Activated T-cell treated with anti-CD3 and anti-CD28 coated beads, Interleukin-2, amount 50 U/mL, for 4 hours (primary cell): ENCODE measurements around the gene NDUFB11. TPM values are rescaled to one million over a fixed set of nuclear protein-coding genes. Genes with fewer than 3 reads are reported as not detected.

Experiments
- ATAC-seq, 2 donors: fragments of 200-7000 bp; cut with Tn5 transposase; one replicate each; pipeline ENCODE4 v1.10.0; 2021
- DNase-seq: peaks from one replicate; pipeline ENCODE4 v3.0.0-alpha.2; 2020
- H3K27me3 Mint-ChIP-seq: one replicate; pipeline ENCODE4 v1.8.0; 2021; ENCODE audit warnings: low read depth, mixed read lengths
- H3K36me3 Mint-ChIP-seq: one replicate; pipeline ENCODE4 v1.8.0; 2022; ENCODE audit warnings: mixed read lengths; ENCODE audit not compliant: insufficient read depth
- H3K4me1 Mint-ChIP-seq: one replicate; pipeline ENCODE4 v1.8.0; 2021; ENCODE audit warnings: low read depth, mixed read lengths
- H3K4me3 Mint-ChIP-seq: one replicate; pipeline ENCODE4 v1.8.0; 2021; ENCODE audit warnings: mild to moderate bottlenecking, moderate library complexity, mixed read lengths
- H3K9me3 Mint-ChIP-seq: one replicate; pipeline ENCODE4 v1.8.0; 2021; ENCODE audit warnings: mixed read lengths
- total RNA-seq, 3 donors: library from RNA; stranded (reverse); gene quantifications; one replicate each; pipeline ENCODE4 v1.2.1, GENCODE V29; 2021

Gene NDUFB11
- total RNA-seq, 3 donors from 2014 or later, result 95.3 to 103 (median 100) TPM

DNA sequence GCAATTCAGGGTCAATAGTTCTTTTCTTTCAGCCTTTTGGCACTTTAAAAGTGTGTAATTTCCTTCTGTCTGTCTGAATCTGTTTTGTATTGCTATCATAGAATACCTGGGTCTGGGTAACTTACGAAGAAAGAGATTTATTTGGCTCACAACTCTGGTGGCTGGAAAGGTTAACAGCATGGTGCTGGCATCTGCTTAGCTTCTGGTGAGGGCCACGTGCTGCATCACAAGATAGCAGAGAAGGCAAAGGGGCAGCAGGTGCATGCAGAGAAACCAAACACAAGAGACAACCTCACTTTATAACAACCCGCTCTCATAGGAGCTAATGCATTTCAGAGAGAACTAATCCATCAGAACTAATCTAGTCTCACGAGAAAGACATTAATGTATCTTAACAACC lies 47.5 kb downstream of the NDUFB11 start:
- Mint-ChIP-seq H3K27me3 (no peaks in the 10 kb centered on the region), H3K36me3 (no peaks in the 10 kb centered on the region)

DNA sequence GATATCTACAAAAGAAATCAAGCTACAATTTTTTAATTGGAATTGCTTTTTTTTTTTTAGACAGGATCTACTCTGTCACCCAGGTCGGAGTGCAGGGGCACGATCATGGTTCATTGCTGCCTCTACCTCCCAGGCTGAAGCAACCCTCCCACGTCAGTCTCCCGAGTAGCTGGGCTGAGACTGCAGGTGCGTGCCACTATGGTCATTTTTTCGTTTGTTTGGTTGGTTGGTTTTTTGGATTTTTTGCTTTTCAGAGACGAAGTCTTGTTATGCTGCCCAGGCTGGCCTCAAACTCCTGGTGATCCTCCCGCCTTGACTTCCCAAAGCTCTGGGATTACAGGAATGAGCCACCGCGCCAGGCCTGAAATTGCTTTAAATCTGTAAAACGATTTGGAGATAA lies 50.6 kb downstream of the NDUFB11 start:
- DNase-seq (no peak), ATAC-seq (no peak)
- no peaks in the 10 kb centered on the region for H3K9me3 Mint-ChIP-seq
- H3K4me1 Mint-ChIP-seq, result peaks cover 9% of the 10 kb centered on the region
- no peaks in the 10 kb centered on the region for H3K27me3 Mint-ChIP-seq
- H3K4me3 Mint-ChIP-seq, result no peak overlapping the region
- no peaks in the 10 kb centered on the region for H3K36me3 Mint-ChIP-seq

More for the DNA sequence above, 47.5 kb downstream of the NDUFB11 start:
- H3K9me3 Mint-ChIP-seq, result no peaks in the 10 kb centered on the region
- no peak for ATAC-seq
- no peak for DNase-seq
- no peak overlapping the region for H3K4me3 Mint-ChIP-seq
- no peaks in the 10 kb centered on the region for H3K4me1 Mint-ChIP-seq

DNA sequence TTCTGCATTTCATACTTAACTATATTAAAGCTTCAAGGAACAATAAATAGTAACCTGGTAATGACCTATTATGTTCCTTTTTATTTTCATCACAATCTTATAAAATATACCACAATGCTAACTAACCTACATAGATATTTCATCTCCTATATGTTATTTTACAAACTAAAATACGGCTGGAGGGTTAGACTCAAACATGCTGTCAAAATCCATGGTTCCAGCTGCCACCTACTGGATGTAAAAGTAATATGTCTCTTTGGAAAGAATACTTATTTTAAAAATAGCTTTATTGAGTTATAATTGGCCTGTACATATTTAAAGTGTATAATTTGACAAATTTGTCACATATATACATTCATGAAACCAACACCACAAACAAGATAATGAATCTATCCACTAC lies 51.3 kb downstream of the NDUFB11 start:
- no peak overlapping the region for H3K4me3 Mint-ChIP-seq
- no peaks in the 10 kb centered on the region for H3K36me3 Mint-ChIP-seq
- H3K9me3 Mint-ChIP-seq, result no peaks in the 10 kb centered on the region
- peaks cover 9% of the 10 kb centered on the region for H3K4me1 Mint-ChIP-seq
- H3K27me3 Mint-ChIP-seq, result no peaks in the 10 kb centered on the region
- ATAC-seq (no peak), DNase-seq (no peak)

Other genes with a start within 250 kb of the NDUFB11 start
- gene JADE3, start 232.3 kb downstream of the NDUFB11 start, total RNA-seq, result 1 to 10 TPM; 1.0 to 2.3 (median 1.2) TPM
- under 1 TPM; 0.11 to 0.15 (median 0.14) TPM for gene RGN, start 66.3 kb downstream of the NDUFB11 start, total RNA-seq
- 10 to 100 TPM; 77.7 to 83.4 (median 81.4) TPM for gene RBM10, start 519 bp upstream of the NDUFB11 start, total RNA-seq
- 100 to 1,000 TPM; 236 to 281 (median 254) TPM for gene UBA1, start 49.1 kb upstream of the NDUFB11 start, total RNA-seq
- 10 to 100 TPM; 45.4 to 51.4 (median 49.4) TPM for gene CDK16, start 74.0 kb upstream of the NDUFB11 start, total RNA-seq
- 10 to 100 TPM; 13.5 to 18.8 (median 16.0) TPM for gene USP11, start 88.3 kb upstream of the NDUFB11 start, total RNA-seq
- gene ZNF157, start 225.9 kb upstream of the NDUFB11 start, total RNA-seq, result under 1 TPM; 0.40 to 0.78 (median 0.73) TPM